K562 (cell line): ENCODE measurements around the gene LCNL1. TPM values are rescaled to one million over a fixed set of nuclear protein-coding genes. Genes with fewer than 3 reads are reported as not detected.
A peak's percentile ranks its signal among the peaks of the same experiment; 100 is the strongest.

Experiments
- CCNT2 ChIP-seq: IDR thresholded peaks from 2 replicates; pipeline ENCODE4 v1.6.1; 2011; ENCODE audit warnings: borderline replicate concordance, low read depth, mild to moderate bottlenecking, moderate library complexity, mixed read lengths, low read length; ENCODE audit not compliant: insufficient read length; ENCODE audit errors: extremely low read depth
- FOXA3 ChIP-seq, 2 experiments: fragments of 450-650 bp in 1 of 2; sonication (generic) in 1 of 2; formaldehyde crosslinking; IDR thresholded peaks in 1 of 2; conservative IDR thresholded peaks in 1 of 2; 2 replicates each; pipeline versions ENCODE4 v1.4.0 to v1.8.0; 2020 to 2022; ENCODE audit warnings: mild to moderate bottlenecking in 2 of 2, missing genetic modification reagents in 1 of 2
- KLF6 ChIP-seq: fragments of 250-450 bp; sonication (Bioruptor Pico); IDR thresholded peaks from 2 replicates; pipeline ENCODE4 v1.4.0; 2020; ENCODE audit warnings: mild to moderate bottlenecking, moderate library complexity, borderline replicate concordance
- MCM5 ChIP-seq: fragments of 450-650 bp; IDR thresholded peaks from 2 replicates; pipeline ENCODE4 v1.6.1; 2016; ENCODE audit warnings: low read depth
- MED1 ChIP-seq: sonication (generic); formaldehyde crosslinking; IDR thresholded peaks from 2 replicates; pipeline ENCODE4 v1.8.1; 2023; ENCODE audit warnings: missing genetic modification reagents, borderline replicate concordance
- NFE2L1 ChIP-seq: fragments of 450-650 bp; IDR thresholded peaks from 2 replicates; pipeline ENCODE4 v1.6.1; 2016; ENCODE audit warnings: missing genetic modification characterization, low read depth, mild to moderate bottlenecking, missing compliant biosample characterization, moderate library complexity, borderline replicate concordance
- NFIC ChIP-seq: fragments of 450-650 bp; IDR thresholded peaks from 2 replicates; pipeline ENCODE4 v1.6.1; 2017; ENCODE audit warnings: mild to moderate bottlenecking, inconsistent platforms
- RBBP5 ChIP-seq: fragments of 200-600 bp; sonication (generic); IDR thresholded peaks from 2 replicates; pipeline ENCODE4 v1.6.1; 2012; ENCODE audit warnings: borderline replicate concordance, mild to moderate bottlenecking, low read length, control low read depth, inconsistent platforms; ENCODE audit not compliant: insufficient read depth, poor library complexity, severe bottlenecking
- SREBF2 ChIP-seq: sonication (generic); formaldehyde crosslinking; IDR thresholded peaks from 2 replicates; pipeline ENCODE4 v1.4.0; 2020; ENCODE audit warnings: mild to moderate bottlenecking, missing genetic modification reagents
- SRSF7 ChIP-seq: fragments of 200-400 bp; formaldehyde crosslinking; optimal IDR thresholded peaks from 2 replicates; pipeline ENCODE3; 2017; ENCODE audit warnings: mild to moderate bottlenecking, low read depth, low read length
- THRAP3 ChIP-seq: fragments of 450-650 bp; IDR thresholded peaks from 2 replicates; pipeline ENCODE4 v1.6.1; 2016; ENCODE audit warnings: mild to moderate bottlenecking, inconsistent platforms, borderline replicate concordance
- ZNF212 ChIP-seq: fragments of 450-650 bp; formaldehyde crosslinking; IDR thresholded peaks from 2 replicates; pipeline ENCODE4 v1.4.0; 2020; ENCODE audit warnings: mild to moderate bottlenecking
- ZNF445 ChIP-seq: fragments of 250-450 bp; sonication (Bioruptor Pico); IDR thresholded peaks from 2 replicates; pipeline ENCODE4 v1.4.0; 2020; ENCODE audit warnings: low read depth, mild to moderate bottlenecking, moderate library complexity
- ZNF766 ChIP-seq: fragments of 200-800 bp; sonication (Bioruptor generic); conservative IDR thresholded peaks from 2 replicates; pipeline ENCODE4 v1.6.1; 2016; ENCODE audit warnings: missing genetic modification characterization, missing compliant biosample characterization
- polyA plus RNA-seq, 8 experiments: library from polyadenylated mRNA; depleted of rRNA in 4 of 8; stranded (reverse) in 5 of 8; unstranded in 3 of 8; fragments of >200 nt; fragmentation: Nextera tagmentation in 2 of 8; fragmentation: Illumina TruSeq in 1 of 8; extraction: Ambion mirVana in 2 of 8; extraction: Trizol in 1 of 8; gene quantifications; 2 replicates each; pipeline versions ENCODE4 v1.2.1 to v1.2.3, GENCODE V29; 2011 to 2014; ENCODE audit warnings: inconsistent platforms in 1 of 8, missing spikeins in 1 of 8
- total RNA-seq, 7 experiments: library from RNA; depleted of rRNA in 6 of 7; stranded (reverse); fragments of >200 nt in 6 of 7; fragmentation: Illumina TruSeq in 2 of 7; extraction: Trizol in 2 of 7; gene quantifications; 2 replicates each; pipeline versions ENCODE4 v1.2.1 to v1.2.3, GENCODE V29; 2011 to 2021; ENCODE audit warnings: low replicate concordance in 1 of 7
- TF ChIP-seq, protein P1 (sequence below): fragments of 250-450 bp; sonication (Bioruptor Pico); IDR thresholded peaks from 2 replicates; pipeline ENCODE4 v1.5.0; 2021
- TF ChIP-seq, protein P2 (sequence below): sonication (generic); formaldehyde crosslinking; IDR thresholded peaks from 2 replicates; pipeline ENCODE4 v1.8.1; 2023; ENCODE audit warnings: mild to moderate bottlenecking, missing genetic modification reagents, moderate library complexity
- TF ChIP-seq, protein P3 (sequence below): fragments of 450-650 bp; IDR thresholded peaks from 2 replicates; pipeline ENCODE4 v1.6.1; 2016; ENCODE audit warnings: antibody characterized with exemption
- TF ChIP-seq, protein P4 (sequence below): sonication (generic); formaldehyde crosslinking; IDR thresholded peaks from 2 replicates; pipeline ENCODE4 v1.8.0; 2022; ENCODE audit warnings: mild to moderate bottlenecking, missing genetic modification reagents, borderline replicate concordance
- TF ChIP-seq, protein P5 (sequence below): fragments of 250-450 bp; sonication (Bioruptor Pico); IDR thresholded peaks from 2 replicates; pipeline ENCODE4 v1.8.0; 2021; ENCODE audit warnings: mild to moderate bottlenecking, moderate library complexity

LCNL1 gene
- total and polyA plus RNA-seq, 9 of the 15 experiments (the other 6 are each of a cell fraction or from before 2014, with no cell fraction given) = 0.04 to 0.16 (median 0.04) TPM; not detected in 4

DNA sequence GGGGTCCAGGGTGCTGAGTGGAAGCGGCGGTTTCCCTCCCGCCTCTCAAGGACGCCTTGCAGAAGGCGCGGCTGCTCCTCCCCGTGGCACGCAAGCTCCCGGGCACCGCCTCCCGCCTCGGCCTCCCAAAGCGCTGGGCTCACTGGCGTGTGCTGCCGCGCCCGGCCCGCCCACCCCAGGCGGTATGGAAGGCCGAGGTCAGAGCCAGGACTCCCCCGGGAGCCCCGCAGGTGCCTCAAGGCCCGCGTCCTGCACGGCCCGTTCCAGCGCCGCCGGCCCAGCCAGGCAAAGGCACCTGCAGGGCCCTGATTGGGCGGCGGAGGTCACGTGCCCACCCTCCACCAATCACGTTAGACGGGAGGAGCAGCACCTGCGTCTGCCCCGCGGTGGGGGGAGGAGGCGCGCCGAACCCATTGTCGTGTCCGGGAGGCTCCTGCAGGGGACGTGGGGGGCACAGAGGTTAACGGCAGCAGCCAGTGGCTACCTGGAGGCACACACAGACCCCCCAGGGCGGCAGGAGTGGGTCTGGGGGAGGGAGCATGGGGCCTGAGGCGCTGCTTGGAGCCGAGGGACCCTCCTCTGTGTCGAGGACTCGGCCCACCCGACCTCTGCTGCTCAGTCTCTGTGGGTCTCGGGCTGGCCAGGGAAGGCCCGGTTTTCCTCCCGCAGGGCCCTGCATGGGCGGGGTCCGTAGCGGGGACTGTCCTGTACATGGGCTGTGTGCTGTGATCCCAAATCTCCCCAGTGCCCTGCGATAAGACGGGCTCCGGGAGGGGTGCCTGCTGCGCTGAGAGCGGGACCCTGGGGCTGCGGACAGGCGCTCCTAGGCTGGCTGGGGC, 32.8 kb upstream of the LCNL1 start (continued):
- TF ChIP-seq, protein P1, sequence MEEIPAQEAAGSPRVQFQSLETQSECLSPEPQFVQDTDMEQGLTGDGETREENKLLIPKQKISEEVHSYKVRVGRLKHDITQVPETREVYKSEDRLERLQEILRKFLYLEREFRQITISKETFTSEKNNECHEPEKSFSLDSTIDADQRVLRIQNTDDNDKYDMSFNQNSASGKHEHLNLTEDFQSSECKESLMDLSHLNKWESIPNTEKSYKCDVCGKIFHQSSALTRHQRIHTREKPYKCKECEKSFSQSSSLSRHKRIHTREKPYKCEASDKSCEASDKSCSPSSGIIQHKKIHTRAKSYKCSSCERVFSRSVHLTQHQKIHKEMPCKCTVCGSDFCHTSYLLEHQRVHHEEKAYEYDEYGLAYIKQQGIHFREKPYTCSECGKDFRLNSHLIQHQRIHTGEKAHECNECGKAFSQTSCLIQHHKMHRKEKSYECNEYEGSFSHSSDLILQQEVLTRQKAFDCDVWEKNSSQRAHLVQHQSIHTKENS (CRISPR knock-in tag) = no peak
- 0 out of 2 replicates have a peak, but pooled peaks have one; percentile 15 for TF ChIP-seq NFIC
- TF ChIP-seq, protein P2, sequence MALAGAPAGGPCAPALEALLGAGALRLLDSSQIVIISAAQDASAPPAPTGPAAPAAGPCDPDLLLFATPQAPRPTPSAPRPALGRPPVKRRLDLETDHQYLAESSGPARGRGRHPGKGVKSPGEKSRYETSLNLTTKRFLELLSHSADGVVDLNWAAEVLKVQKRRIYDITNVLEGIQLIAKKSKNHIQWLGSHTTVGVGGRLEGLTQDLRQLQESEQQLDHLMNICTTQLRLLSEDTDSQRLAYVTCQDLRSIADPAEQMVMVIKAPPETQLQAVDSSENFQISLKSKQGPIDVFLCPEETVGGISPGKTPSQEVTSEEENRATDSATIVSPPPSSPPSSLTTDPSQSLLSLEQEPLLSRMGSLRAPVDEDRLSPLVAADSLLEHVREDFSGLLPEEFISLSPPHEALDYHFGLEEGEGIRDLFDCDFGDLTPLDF (CRISPR knock-in tag) = no peak
- no peak for TF ChIP-seq KLF6 (CRISPR knock-in tag)
- TF ChIP-seq, protein P3, sequence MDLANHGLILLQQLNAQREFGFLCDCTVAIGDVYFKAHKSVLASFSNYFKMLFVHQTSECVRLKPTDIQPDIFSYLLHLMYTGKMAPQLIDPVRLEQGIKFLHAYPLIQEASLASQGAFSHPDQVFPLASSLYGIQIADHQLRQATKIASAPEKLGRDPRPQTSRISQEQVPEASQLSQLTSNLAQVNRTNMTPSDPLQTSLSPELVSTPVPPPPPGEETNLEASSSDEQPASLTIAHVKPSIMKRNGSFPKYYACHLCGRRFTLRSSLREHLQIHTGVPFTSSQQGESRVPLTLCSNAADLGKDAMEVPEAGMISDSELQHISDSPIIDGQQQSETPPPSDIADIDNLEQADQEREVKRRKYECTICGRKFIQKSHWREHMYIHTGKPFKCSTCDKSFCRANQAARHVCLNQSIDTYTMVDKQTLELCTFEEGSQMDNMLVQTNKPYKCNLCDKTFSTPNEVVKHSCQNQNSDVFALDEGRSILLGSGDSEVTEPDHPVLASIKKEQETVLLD = no peak
- TF ChIP-seq ZNF212 (CRISPR knock-in tag) = no peak
- no peak for TF ChIP-seq THRAP3
- TF ChIP-seq SREBF2 (CRISPR knock-in tag) = no peak
- TF ChIP-seq, protein P4, sequence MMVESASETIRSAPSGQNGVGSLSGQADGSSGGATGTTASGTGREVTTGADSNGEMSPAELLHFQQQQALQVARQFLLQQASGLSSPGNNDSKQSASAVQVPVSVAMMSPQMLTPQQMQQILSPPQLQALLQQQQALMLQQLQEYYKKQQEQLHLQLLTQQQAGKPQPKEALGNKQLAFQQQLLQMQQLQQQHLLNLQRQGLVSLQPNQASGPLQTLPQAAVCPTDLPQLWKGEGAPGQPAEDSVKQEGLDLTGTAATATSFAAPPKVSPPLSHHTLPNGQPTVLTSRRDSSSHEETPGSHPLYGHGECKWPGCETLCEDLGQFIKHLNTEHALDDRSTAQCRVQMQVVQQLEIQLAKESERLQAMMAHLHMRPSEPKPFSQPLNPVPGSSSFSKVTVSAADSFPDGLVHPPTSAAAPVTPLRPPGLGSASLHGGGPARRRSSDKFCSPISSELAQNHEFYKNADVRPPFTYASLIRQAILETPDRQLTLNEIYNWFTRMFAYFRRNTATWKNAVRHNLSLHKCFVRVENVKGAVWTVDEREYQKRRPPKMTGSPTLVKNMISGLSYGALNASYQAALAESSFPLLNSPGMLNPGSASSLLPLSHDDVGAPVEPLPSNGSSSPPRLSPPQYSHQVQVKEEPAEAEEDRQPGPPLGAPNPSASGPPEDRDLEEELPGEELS (CRISPR knock-in tag) = no peak
- TF ChIP-seq MCM5 = no peak
- TF ChIP-seq FOXA3 (CRISPR knock-in tag; conservative IDR thresholded peaks at IDR 0.05 in 1 of 2, IDR thresholded peaks at IDR 0.05 in 1 of 2) = no peak
- no peak for TF ChIP-seq NFE2L1 (tag)
- TF ChIP-seq, protein P5, sequence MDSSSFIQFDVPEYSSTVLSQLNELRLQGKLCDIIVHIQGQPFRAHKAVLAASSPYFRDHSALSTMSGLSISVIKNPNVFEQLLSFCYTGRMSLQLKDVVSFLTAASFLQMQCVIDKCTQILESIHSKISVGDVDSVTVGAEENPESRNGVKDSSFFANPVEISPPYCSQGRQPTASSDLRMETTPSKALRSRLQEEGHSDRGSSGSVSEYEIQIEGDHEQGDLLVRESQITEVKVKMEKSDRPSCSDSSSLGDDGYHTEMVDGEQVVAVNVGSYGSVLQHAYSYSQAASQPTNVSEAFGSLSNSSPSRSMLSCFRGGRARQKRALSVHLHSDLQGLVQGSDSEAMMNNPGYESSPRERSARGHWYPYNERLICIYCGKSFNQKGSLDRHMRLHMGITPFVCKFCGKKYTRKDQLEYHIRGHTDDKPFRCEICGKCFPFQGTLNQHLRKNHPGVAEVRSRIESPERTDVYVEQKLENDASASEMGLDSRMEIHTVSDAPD (CRISPR knock-in tag) = no peak
- TF ChIP-seq ZNF766 (CRISPR knock-in tag) = no peak
- no peak for TF ChIP-seq SRSF7
- TF ChIP-seq ZNF445 (CRISPR knock-in tag) = no peak
- no peak for TF ChIP-seq RBBP5
- TF ChIP-seq MED1 = no peak
- TF ChIP-seq CCNT2 = peak; percentile 15
